ENCODE data around the gene SMARCD3. TPM values are rescaled to one million over a fixed set of nuclear protein-coding genes. Genes with fewer than 3 reads are reported as not detected.

Gene SMARCD3
- total and polyA plus RNA-seq, 2 of the 4 experiments (the other 2 are of a cell fraction): 37.5 to 48.5 TPM

DNA sequence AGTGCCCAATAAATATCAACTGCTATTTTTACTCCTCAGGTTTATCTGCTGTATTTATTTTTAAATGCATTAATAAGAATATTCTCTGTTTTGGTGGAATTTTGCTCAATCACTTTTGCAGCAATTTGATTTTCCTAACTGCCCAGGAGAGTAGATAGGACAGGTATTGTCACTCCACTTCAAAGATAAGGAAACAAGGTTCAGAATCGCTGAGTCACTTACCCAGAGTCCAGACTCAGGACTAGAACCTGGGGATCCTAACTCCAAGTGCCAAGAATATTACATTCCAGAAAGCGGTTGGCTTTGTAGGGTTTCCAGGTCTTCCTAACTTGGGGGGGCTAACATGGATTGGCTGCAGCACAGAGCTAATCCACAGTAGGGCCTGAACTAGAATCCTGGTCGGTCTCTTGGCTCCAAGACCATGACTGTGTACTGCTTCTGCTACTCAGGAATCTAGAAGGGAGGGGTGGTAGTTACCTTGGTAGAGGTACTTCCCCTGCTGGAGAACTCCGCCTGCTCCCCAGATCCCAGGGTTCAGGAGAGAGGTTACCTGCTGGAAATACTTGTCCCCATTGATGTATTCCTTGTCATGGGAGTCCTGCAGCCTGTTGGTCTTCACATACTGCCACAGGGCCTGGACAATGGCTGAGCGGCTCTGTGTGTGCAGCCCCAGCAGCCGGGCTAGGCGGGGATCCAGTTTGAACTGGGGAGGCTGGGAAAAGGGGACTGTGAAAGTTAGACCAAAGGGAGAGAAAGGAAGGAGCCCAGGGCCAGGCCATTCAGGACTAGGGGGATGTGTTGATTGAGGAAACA is 7.3 kb downstream of the SMARCD3 start:
- ATAC-seq (ENCODE audit: low read depth) (no peak), DNase-seq (no peak)
- Histone ChIP-seq H3K4ac (ENCODE audit: low read depth, low read length) (no peak overlapping the region), H4K20me1 (ENCODE audit: insufficient read depth, low read length) (peaks cover 63% of the 10 kb centered on the region), H2BK120ac (ENCODE audit: low read depth, low read length) (no peak overlapping the region), H2BK5ac (ENCODE audit: low read depth, low read length, poor library complexity, severe bottlenecking) (no peak overlapping the region), H3K9me1 (ENCODE audit: insufficient read depth, low read length) (no peaks in the 10 kb centered on the region), H2BK20ac (ENCODE audit: low read depth, low read length) (no peak overlapping the region), H3K56ac (ENCODE audit: extremely low read depth, insufficient read depth, low read length) (no peak overlapping the region), H4K91ac (ENCODE audit: insufficient read depth, low read depth, low read length) (no peak overlapping the region), H3K14ac (replicated peaks; ENCODE audit: low read depth, low read length) (no peak overlapping the region), H3K9me3 (ENCODE audit: control insufficient read depth, insufficient read depth, low read length) (no peaks in the 10 kb centered on the region), H2BK15ac (ENCODE audit: low read depth, low read length) (no peak overlapping the region), H4K5ac (ENCODE audit: low read depth, low read length) (no peak overlapping the region), H3K27ac (ENCODE audit: insufficient read depth, low read length) (no peak overlapping the region), H3K23ac (ENCODE audit: low read depth, low read length) (no peak overlapping the region), H3K4me2 (ENCODE audit: low read depth, low read length) (no peak overlapping the region), H3K9ac (ENCODE audit: low read depth, low read length) (no peak overlapping the region), H2AFZ (replicated peaks; ENCODE audit: low read length, poor library complexity) (peak overlapping the region; percentile 49), H3K36me3 (ENCODE audit: control insufficient read depth, insufficient read depth, low read length) (peaks cover 66% of the 10 kb centered on the region), H3K27me3 (ENCODE audit: control insufficient read depth, insufficient read depth, low read length) (no peaks in the 10 kb centered on the region), H2AK5ac (ENCODE audit: low read depth, low read length) (no peak overlapping the region), H3K4me1 (ENCODE audit: control insufficient read depth, insufficient read depth, low read length) (peaks cover 10% of the 10 kb centered on the region; the same call in 1 of the 2 replicates), H3K18ac (ENCODE audit: low read depth, low read length) (no peak overlapping the region), H3K4me3 (ENCODE audit: insufficient read depth, low read depth, low read length) (no peak overlapping the region), H2AK9ac (replicated peaks; ENCODE audit: low read depth, low read length, poor library complexity) (no peak overlapping the region), H4K8ac (ENCODE audit: low read depth in 2 of 2, low read length in 2 of 2) (no peak overlapping the region), H3K79me1 (ENCODE audit: low read depth in 1 of 2, low read length in 2 of 2) (peaks cover 8 to 86% of the 10 kb centered on the region in 2 experiments)
- no CpG with 5 or more reads among the region's 7 CpGs for WGBS, 2 experiments (ENCODE audit: extremely low coverage in 2 of 2, insufficient read length in 1 of 2)
- in situ Hi-C loops (cut with MboI; ENCODE audit: low sequenced_read_pairs): no loop called here
- dilution Hi-C loops (cut with HindIII; ENCODE audit: low sequenced_read_pairs, unreplicated experiment): no loop called here
- POLR2A ChIA-PET (ENCODE audit: unreplicated experiment): no interaction called here
- no peak for TF ChIP-seq RCOR1 (IDR thresholded peaks at IDR 0.05; ENCODE audit: insufficient replicate concordance, low read length)
- TF ChIP-seq NFE2L2 (IDR thresholded peaks at IDR 0.05; ENCODE audit: low read depth, low read length): peak; percentile 86
- intact Hi-C loops (cut with micrococcal nuclease): no loop called here
- TSS peak; percentile 77 for BruUV-seq (replicated peaks)
- CTCF ChIA-PET: no interaction called here
